ENCODE measurements around the gene TTC6. TPM values are rescaled to one million over a fixed set of nuclear protein-coding genes. Genes with fewer than 3 reads are reported as not detected.

The TTC6 gene
- total and polyA plus RNA-seq, 2 of the 4 experiments (the other 2 are of a cell fraction): under 0.01 to 0.12 TPM

DNA sequence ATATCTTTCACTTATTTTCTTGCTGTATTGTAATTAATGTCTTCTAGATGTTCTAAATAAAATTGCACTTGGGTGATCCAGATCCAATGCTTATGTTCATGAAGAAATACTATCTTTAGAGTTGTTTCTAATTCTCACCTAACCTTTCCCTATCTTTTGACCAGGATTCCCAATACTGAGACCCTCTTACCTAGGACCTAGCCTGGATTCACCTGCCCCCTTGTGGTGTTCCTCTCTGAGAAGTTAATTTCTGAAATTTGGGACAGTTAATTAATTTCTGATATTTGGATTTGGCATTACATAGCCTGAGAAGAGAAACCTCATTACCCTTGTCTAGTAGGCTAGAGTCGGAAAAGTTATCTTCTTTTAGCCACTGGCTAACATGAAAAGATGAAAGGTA is 29.9 kb upstream of the TTC6 start:
- Histone ChIP-seq H3K23ac (ENCODE audit: low read depth, low read length) (no peak overlapping the region), H3K4me2 (ENCODE audit: low read depth, low read length) (no peak overlapping the region), H3K79me1 (ENCODE audit: low read depth in 1 of 2, low read length in 2 of 2) (no peaks in the 10 kb centered on the region), H2AK5ac (ENCODE audit: low read depth, low read length) (no peak overlapping the region), H3K4me3 (ENCODE audit: insufficient read depth, low read depth, low read length) (no peak overlapping the region), H4K20me1 (ENCODE audit: insufficient read depth, low read length) (no peaks in the 10 kb centered on the region), H3K9me1 (ENCODE audit: insufficient read depth, low read length) (no peaks in the 10 kb centered on the region), H3K27ac (ENCODE audit: insufficient read depth, low read length) (no peak overlapping the region), H3K56ac (ENCODE audit: extremely low read depth, insufficient read depth, low read length) (no peak overlapping the region), H2BK120ac (ENCODE audit: low read depth, low read length) (no peak overlapping the region), H2AK9ac (replicated peaks; ENCODE audit: low read depth, low read length, poor library complexity) (no peak overlapping the region), H4K91ac (ENCODE audit: insufficient read depth, low read depth, low read length) (no peak overlapping the region), H3K27me3 (ENCODE audit: control insufficient read depth, insufficient read depth, low read length) (no peaks in the 10 kb centered on the region), H4K8ac (ENCODE audit: low read depth in 2 of 2, low read length in 2 of 2) (no peak overlapping the region), H3K4me1 (ENCODE audit: control insufficient read depth, insufficient read depth, low read length) (no peaks in the 10 kb centered on the region), H3K14ac (replicated peaks; ENCODE audit: low read depth, low read length) (no peak overlapping the region), H3K9ac (ENCODE audit: low read depth, low read length) (no peak overlapping the region), H2BK15ac (ENCODE audit: low read depth, low read length) (no peak overlapping the region), H2BK20ac (ENCODE audit: low read depth, low read length) (no peak overlapping the region), H3K9me3 (ENCODE audit: control insufficient read depth, insufficient read depth, low read length) (no peaks in the 10 kb centered on the region), H3K36me3 (ENCODE audit: control insufficient read depth, insufficient read depth, low read length) (no peaks in the 10 kb centered on the region), H2AFZ (replicated peaks; ENCODE audit: low read length, poor library complexity) (no peak overlapping the region), H4K5ac (ENCODE audit: low read depth, low read length) (no peak overlapping the region), H3K4ac (ENCODE audit: low read depth, low read length) (no peak overlapping the region), H3K18ac (ENCODE audit: low read depth, low read length) (no peak overlapping the region), H2BK5ac (ENCODE audit: low read depth, low read length, poor library complexity, severe bottlenecking) (no peak overlapping the region)
- no peak for ATAC-seq (ENCODE audit: low read depth)
- dilution Hi-C loops (cut with HindIII; ENCODE audit: low sequenced_read_pairs, unreplicated experiment): no loop called here
- no peak for DNase-seq
- in situ Hi-C loops (cut with MboI; ENCODE audit: low sequenced_read_pairs): no loop called here
- TF ChIP-seq, protein P1, sequence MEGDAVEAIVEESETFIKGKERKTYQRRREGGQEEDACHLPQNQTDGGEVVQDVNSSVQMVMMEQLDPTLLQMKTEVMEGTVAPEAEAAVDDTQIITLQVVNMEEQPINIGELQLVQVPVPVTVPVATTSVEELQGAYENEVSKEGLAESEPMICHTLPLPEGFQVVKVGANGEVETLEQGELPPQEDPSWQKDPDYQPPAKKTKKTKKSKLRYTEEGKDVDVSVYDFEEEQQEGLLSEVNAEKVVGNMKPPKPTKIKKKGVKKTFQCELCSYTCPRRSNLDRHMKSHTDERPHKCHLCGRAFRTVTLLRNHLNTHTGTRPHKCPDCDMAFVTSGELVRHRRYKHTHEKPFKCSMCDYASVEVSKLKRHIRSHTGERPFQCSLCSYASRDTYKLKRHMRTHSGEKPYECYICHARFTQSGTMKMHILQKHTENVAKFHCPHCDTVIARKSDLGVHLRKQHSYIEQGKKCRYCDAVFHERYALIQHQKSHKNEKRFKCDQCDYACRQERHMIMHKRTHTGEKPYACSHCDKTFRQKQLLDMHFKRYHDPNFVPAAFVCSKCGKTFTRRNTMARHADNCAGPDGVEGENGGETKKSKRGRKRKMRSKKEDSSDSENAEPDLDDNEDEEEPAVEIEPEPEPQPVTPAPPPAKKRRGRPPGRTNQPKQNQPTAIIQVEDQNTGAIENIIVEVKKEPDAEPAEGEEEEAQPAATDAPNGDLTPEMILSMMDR (conservative IDR thresholded peaks at IDR 0.05; ENCODE audit: low read depth, low read length): peak; percentile 16; the same call in 1 of the 2 replicates
- TF ChIP-seq RFX5 (IDR thresholded peaks at IDR 0.05; ENCODE audit: low read depth, low read length): no peak
- POLR2A ChIA-PET (ENCODE audit: unreplicated experiment): no interaction called here
- no TSS peak for BruUV-seq (replicated peaks)
- CTCF ChIA-PET: no interaction called here
- intact Hi-C loops (cut with micrococcal nuclease): no loop called here
- no CpG with 5 or more reads among the region's 1 CpG for WGBS, 2 experiments (ENCODE audit: extremely low coverage in 2 of 2, insufficient read length in 1 of 2)

All from IMR-90 (cell line).